Measurements from ENCODE around the gene MAP9. TPM values are rescaled to one million over a fixed set of nuclear protein-coding genes. Genes with fewer than 3 reads are reported as not detected.
"Not testable (repeated sequence)": the region's sequence is repeated elsewhere in the genome, so short reads cannot be mapped to it uniquely, and the experiment has no call there.

Gene MAP9
- total RNA-seq, 4 donors from 2014 or later: 12.1 to 32.0 (median 25.0) TPM

DNA sequence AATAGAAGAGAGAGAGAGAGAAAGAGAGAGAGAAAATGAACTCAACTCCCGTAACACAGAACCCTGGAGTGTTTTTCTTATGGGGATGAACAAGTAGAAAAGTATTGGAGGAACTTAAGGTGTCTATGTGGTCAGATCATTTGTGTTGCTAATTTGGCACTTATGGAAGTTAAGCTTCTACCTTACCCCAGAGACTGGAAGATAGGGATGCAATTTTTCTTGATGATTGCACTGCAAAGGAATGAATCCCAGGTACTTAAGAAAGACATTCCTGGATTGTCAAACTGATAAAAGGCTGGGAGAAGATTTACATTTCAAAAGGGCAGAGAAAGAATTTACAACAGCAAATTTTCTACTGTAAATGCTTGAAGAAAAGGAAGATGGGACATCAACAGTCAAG lies 57.2 kb downstream of the MAP9 start:
- WGBS, 2 donors: 70 to 78% methylated on average over 1 of the region's 1 CpG

DNA sequence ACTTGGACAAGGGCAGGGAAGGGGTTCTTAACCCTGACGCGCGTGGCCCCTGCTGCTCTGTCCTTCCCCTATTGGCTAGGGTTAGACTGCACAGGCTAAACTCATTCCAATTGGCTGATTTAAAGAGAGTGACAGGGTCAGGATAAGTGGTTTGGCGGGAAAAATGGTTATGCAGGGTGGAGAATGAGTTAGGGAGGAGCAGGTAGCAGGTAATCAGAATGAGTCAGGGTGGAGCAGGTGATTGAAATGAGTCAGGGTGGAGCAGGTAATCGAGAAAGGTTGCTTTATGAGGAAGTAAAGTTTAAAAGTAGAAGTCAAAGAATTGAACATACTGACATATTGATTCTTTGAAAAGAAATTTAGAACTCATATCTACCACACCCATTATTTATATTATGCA lies 64.7 kb downstream of the MAP9 start:
- intact Hi-C loops (cut with DNase I); H3K9me3 ChIP-seq; H3K4me1 ChIP-seq; H3K4me3 ChIP-seq (replicated peaks in 1 of 3); H3K27ac ChIP-seq; DNase-seq; H3K36me3 ChIP-seq; H3K27me3 ChIP-seq: not testable (repeated sequence)
- 86 to 87% methylated on average over 5 of the region's 5 CpGs for WGBS, 2 donors

More for the DNA sequence above, 57.2 kb downstream of the MAP9 start:
- Histone ChIP-seq H3K9me3 (no peaks in the 10 kb centered on the region), H3K4me1 (no peaks in the 10 kb centered on the region), H3K4me3 (replicated peaks in 1 of 3) (no peak overlapping the region), H3K27ac (no peak overlapping the region), H3K27me3 (no peaks in the 10 kb centered on the region), H3K36me3 (no peaks in the 10 kb centered on the region)
- TF ChIP-seq, protein P1, sequence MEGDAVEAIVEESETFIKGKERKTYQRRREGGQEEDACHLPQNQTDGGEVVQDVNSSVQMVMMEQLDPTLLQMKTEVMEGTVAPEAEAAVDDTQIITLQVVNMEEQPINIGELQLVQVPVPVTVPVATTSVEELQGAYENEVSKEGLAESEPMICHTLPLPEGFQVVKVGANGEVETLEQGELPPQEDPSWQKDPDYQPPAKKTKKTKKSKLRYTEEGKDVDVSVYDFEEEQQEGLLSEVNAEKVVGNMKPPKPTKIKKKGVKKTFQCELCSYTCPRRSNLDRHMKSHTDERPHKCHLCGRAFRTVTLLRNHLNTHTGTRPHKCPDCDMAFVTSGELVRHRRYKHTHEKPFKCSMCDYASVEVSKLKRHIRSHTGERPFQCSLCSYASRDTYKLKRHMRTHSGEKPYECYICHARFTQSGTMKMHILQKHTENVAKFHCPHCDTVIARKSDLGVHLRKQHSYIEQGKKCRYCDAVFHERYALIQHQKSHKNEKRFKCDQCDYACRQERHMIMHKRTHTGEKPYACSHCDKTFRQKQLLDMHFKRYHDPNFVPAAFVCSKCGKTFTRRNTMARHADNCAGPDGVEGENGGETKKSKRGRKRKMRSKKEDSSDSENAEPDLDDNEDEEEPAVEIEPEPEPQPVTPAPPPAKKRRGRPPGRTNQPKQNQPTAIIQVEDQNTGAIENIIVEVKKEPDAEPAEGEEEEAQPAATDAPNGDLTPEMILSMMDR (IDR thresholded peaks at IDR 0.05): no peak
- no peak for TF ChIP-seq POLR2A (IDR thresholded peaks at IDR 0.05)
- no peak for DNase-seq
- intact Hi-C loops (cut with DNase I): no loop called here

DNA sequence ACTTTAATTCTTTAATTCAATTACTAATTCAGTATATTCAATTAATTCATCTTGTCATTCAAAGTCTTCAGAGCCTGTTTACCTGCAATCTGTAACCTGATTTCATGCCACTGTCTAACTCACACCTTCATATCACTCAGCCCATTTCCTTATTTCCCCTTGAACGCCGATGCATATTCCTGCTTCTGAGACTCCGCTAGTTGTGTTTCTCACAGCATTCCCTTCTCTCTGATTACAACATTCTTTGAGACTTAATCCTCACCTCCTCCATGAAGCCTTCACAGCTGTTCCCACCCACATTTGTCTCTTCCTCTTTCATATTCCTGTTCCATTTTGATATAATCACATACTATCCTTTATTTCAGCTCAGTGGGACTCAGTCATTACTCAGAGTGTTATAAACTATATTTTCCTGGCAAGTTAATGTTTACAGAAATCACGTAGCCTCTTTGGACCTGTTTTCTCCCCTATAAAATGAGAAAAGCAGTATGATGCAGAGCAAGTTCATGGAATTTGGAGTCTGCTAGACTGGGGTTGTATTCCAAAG lies 69.0 kb downstream of the MAP9 start:
- TF ChIP-seq POLR2A (IDR thresholded peaks at IDR 0.05): no peak
- TF ChIP-seq, protein P1 (IDR thresholded peaks at IDR 0.05): no peak
- Histone ChIP-seq H3K4me1 (no peaks in the 10 kb centered on the region), H3K27me3 (no peaks in the 10 kb centered on the region), H3K4me3 (replicated peaks in 1 of 3) (no peak overlapping the region), H3K36me3 (no peaks in the 10 kb centered on the region), H3K27ac (no peak overlapping the region), H3K9me3 (no peaks in the 10 kb centered on the region)
- no peak for DNase-seq
- WGBS, 2 donors: 86 to 88% methylated on average over 4 of the region's 4 CpGs
- intact Hi-C loops (cut with DNase I): no loop called here

DNA sequence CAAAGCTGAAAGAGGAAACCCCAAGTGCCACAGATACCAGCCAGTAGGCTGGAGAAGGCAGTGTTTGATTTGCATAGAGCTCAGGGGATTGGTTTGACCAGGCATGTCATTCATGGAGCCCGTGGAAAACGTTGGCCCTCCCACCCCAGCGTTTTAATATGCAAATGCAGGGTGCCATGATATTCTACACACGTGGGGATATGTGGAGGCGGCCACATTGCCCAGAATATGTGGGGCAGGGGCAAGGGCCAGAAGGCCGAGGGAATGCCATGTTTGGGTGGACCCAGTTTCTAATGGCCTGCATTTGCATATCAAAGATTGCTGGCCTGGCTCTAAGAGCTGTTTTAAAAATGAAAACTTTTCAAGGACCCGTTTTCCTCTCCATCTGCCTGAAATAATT lies 71.1 kb downstream of the MAP9 start:
- no peaks in the 10 kb centered on the region for H3K9me3 ChIP-seq
- H3K4me1 ChIP-seq: no peaks in the 10 kb centered on the region
- DNase-seq: no peak
- TF ChIP-seq POLR2A (IDR thresholded peaks at IDR 0.05): no peak
- TF ChIP-seq, protein P1 (IDR thresholded peaks at IDR 0.05): no peak
- WGBS, 2 donors: 84 to 86% methylated on average over 7 of the region's 7 CpGs
- no peaks in the 10 kb centered on the region for H3K27me3 ChIP-seq
- intact Hi-C loops (cut with DNase I): no loop called here
- no peaks in the 10 kb centered on the region for H3K36me3 ChIP-seq
- H3K27ac ChIP-seq: no peak overlapping the region
- no peak overlapping the region for H3K4me3 ChIP-seq (replicated peaks in 1 of 3)

DNA sequence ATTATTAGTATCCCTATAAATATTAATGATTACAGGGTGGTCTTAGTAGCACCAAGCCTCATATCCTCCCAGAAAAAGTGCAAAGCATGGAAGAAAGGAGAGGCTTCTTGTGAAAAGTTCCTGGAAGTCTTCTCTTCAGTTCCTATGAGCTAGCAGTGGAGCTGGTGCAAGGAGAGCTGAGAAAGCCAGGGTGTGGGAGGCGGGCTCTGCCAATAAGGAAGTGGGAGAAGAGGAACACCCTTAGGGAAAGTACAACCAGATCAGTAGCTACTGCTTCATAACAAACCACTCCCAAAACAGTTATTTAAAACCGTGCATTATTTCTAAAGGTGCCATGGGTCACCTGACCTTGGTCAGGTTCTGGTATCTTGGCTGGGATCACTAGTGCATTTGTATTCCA lies 72.4 kb downstream of the MAP9 start:
- Histone ChIP-seq H3K4me3 (replicated peaks in 1 of 3) (no peak overlapping the region), H3K27me3 (no peaks in the 10 kb centered on the region), H3K9me3 (no peaks in the 10 kb centered on the region), H3K36me3 (no peaks in the 10 kb centered on the region), H3K4me1 (no peaks in the 10 kb centered on the region), H3K27ac (no peak overlapping the region)
- intact Hi-C loops (cut with DNase I): no loop called here
- no peak for TF ChIP-seq POLR2A (IDR thresholded peaks at IDR 0.05)
- TF ChIP-seq, protein P1 (IDR thresholded peaks at IDR 0.05): no peak
- WGBS, 2 donors: 86 to 91% methylated on average over 2 of the region's 2 CpGs
- DNase-seq: no peak

DNA sequence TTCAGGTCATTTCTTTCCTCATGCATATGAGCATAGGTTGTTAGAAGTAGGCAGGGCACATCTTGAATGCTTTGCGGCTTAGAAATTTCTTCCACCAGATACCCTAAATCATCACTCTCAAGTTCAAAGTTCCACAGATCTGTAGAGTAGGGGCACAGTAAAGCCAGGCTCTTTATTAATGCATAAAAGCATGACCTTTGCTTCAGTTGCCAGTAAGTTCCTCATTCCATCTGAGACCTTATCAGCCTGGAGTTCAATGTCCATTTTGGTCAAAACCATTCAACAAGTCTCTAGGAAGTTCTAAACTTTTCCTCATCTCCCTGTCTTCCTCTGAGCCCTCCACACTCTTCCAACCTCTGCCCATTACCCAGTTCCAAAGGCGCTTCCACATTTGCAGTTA lies 77.7 kb downstream of the MAP9 start:
- H3K36me3 ChIP-seq: no peaks in the 10 kb centered on the region
- DNase-seq: no peak
- no peak for TF ChIP-seq POLR2A (IDR thresholded peaks at IDR 0.05)
- TF ChIP-seq, protein P1 (IDR thresholded peaks at IDR 0.05): no peak
- H3K27me3 ChIP-seq: no peaks in the 10 kb centered on the region
- no peaks in the 10 kb centered on the region for H3K4me1 ChIP-seq
- H3K9me3 ChIP-seq: no peaks in the 10 kb centered on the region
- H3K27ac ChIP-seq: no peak overlapping the region
- intact Hi-C loops (cut with DNase I): no loop called here
- WGBS, 2 donors: 94% methylated on average over 2 of the region's 2 CpGs
- no peak overlapping the region for H3K4me3 ChIP-seq (replicated peaks in 1 of 3)
